HCT116 (cell line): ENCODE data around the gene DNM3. TPM values are rescaled to one million over a fixed set of nuclear protein-coding genes. Genes with fewer than 3 reads are reported as not detected.

Experiments
- ATAC-seq: fragments of 200-7000 bp; cut with Tn5 transposase; 2 replicates; pipeline ENCODE4 v1.9.1; 2020; ENCODE audit warnings: mild to moderate bottlenecking, moderate library complexity
- BruUV-seq: library from RNA; stranded (reverse); fragments of 400-500 nt; replicated peaks from 2 replicates; lab custom pipeline; 2021; lab: Mats Ljungman, UMichigan
- CTCF ChIA-PET: fragments of 300-600 bp; sonication (Branson Sonifier 250); formaldehyde crosslinking; loops from one replicate; lab custom pipeline; 2021; ENCODE audit warnings: antibody characterized with exemption; lab: Charles Lee
- POLR2A ChIA-PET: fragments of 300-600, 350-600 bp; sonication (Branson Sonifier 250); formaldehyde crosslinking; loops from one replicate; lab custom pipeline; 2021; ENCODE audit warnings: antibody characterized with exemption; lab: Charles Lee
- RAD21 ChIA-PET, 2 experiments: fragments of 300-600 bp; sonication (Branson Sonifier 250); formaldehyde crosslinking; loops; one replicate each; lab custom pipeline; 2023; ENCODE audit warnings: low total read pairs in 2 of 2; ENCODE audit not compliant: uncharacterized antibody in 2 of 2, unreplicated experiment in 2 of 2, low non-redundant PET in 1 of 2; lab: Charles Lee
- DNase-seq: peaks from one replicate; pipeline ENCODE4 v3.0.0-alpha.2; 2010; ENCODE audit warnings: low read depth, low spot score
- H2AFZ ChIP-seq: fragments of 200-600 bp; shearing (Covaris generic), sonication (generic); 2 replicates; pipeline ENCODE4 v1.6.1; 2017; ENCODE audit warnings: low read depth, mixed run types, mixed read lengths, antibody characterized with exemption, low read length; ENCODE audit not compliant: poor library complexity, severe bottlenecking
- H3K27ac ChIP-seq: 2 replicates; pipeline ENCODE4 v1.5.1; 2012; ENCODE audit warnings: low read depth, low read length
- H3K27me3 ChIP-seq: fragments of 200-600 bp; sonication (generic); 2 replicates; pipeline ENCODE4 v1.6.1; 2016; ENCODE audit warnings: mixed run types, low read length, mixed read lengths; ENCODE audit not compliant: insufficient read depth
- H3K36me3 ChIP-seq, 2 experiments: fragments of 200-500 bp in 1 of 2; fragments of 200-600 bp in 1 of 2; sonication (Bioruptor generic) in 1 of 2; sonication (generic) in 1 of 2; 2 replicates each; pipeline versions ENCODE4 v1.5.1 to v1.6.1; 2014 to 2016; ENCODE audit warnings: low read length in 2 of 2, inconsistent platforms in 1 of 2, mixed read lengths in 1 of 2, mixed run types in 1 of 2; ENCODE audit not compliant: insufficient read depth in 2 of 2, control insufficient read depth in 1 of 2
- H3K4me1 ChIP-seq, 2 experiments: fragments of 200-600 bp in 1 of 2; sonication (generic) in 1 of 2; 2 replicates each; pipeline versions ENCODE4 v1.5.1 to v1.6.1; 2012 to 2017; ENCODE audit warnings: low read length in 2 of 2, inconsistent platforms in 1 of 2, mild to moderate bottlenecking in 1 of 2, mixed read lengths in 1 of 2, mixed run types in 1 of 2, moderate library complexity in 1 of 2; ENCODE audit not compliant: insufficient read depth in 2 of 2, control insufficient read depth in 1 of 2
- H3K4me2 ChIP-seq: fragments of 200-600 bp; sonication (generic); 2 replicates; pipeline ENCODE4 v1.6.1; 2017; ENCODE audit warnings: mixed run types, low read length, mixed read lengths
- H3K4me3 ChIP-seq, 2 experiments: fragments of 200-600 bp in 1 of 2; sonication (generic) in 1 of 2; replicated peaks in 1 of 2; 2 replicates each; pipeline ENCODE4 v1.5.1; 2011 to 2016; ENCODE audit warnings: low read length in 2 of 2, control low read depth in 1 of 2, low read depth in 1 of 2, mild to moderate bottlenecking in 1 of 2, mixed read lengths in 1 of 2, mixed run types in 1 of 2
- H3K79me2 ChIP-seq: fragments of 200-600 bp; sonication (generic); 2 replicates; pipeline ENCODE4 v1.6.1; 2017; ENCODE audit warnings: mild to moderate bottlenecking, mixed run types, low read length, moderate library complexity, mixed read lengths; ENCODE audit not compliant: insufficient read depth
- H3K9ac ChIP-seq: fragments of 200-600 bp; sonication (generic); 2 replicates; pipeline ENCODE4 v1.6.1; 2016; ENCODE audit warnings: low read length, mixed read lengths
- H3K9me2 ChIP-seq: fragments of 200-600 bp; sonication (generic), shearing (Covaris generic); 2 replicates; pipeline ENCODE4 v1.6.1; 2017; ENCODE audit warnings: mixed run types, mild to moderate bottlenecking, moderate library complexity; ENCODE audit not compliant: insufficient read depth
- H3K9me3 ChIP-seq, 2 experiments: fragments of 200-500 bp in 1 of 2; fragments of 200-600 bp in 1 of 2; sonication (Bioruptor generic) in 1 of 2; sonication (generic) in 1 of 2; 2 replicates each; pipeline ENCODE4 v1.6.1; 2014 to 2017; ENCODE audit warnings: low read length in 2 of 2, mixed read lengths in 2 of 2, inconsistent platforms in 1 of 2, low read depth in 1 of 2, mild to moderate bottlenecking in 1 of 2, mixed run types in 1 of 2, moderate library complexity in 1 of 2; ENCODE audit not compliant: control insufficient read depth in 1 of 2, insufficient read depth in 1 of 2
- H4K20me1 ChIP-seq: fragments of 200-600 bp; sonication (generic), shearing (Covaris generic); 2 replicates; pipeline ENCODE4 v1.6.1; 2017; ENCODE audit warnings: mixed run types, mild to moderate bottlenecking, moderate library complexity; ENCODE audit not compliant: insufficient read depth
- CBX3 ChIP-seq: IDR thresholded peaks from 2 replicates; pipeline ENCODE4 v1.6.1; 2012; ENCODE audit warnings: low read depth
- EGR1 ChIP-seq: IDR thresholded peaks from 2 replicates; pipeline ENCODE4 v1.6.1; 2012; ENCODE audit warnings: low read depth
- EZH2 ChIP-seq: fragments of 200-600 bp; sonication (generic); IDR thresholded peaks from 2 replicates; pipeline ENCODE4 v1.6.1; 2017; ENCODE audit warnings: antibody characterized with exemption, mixed run types
- POLR2A ChIP-seq: IDR thresholded peaks from 2 replicates; pipeline ENCODE4 v1.7.0; 2011; ENCODE audit warnings: borderline replicate concordance; ENCODE audit not compliant: insufficient read depth, insufficient read length; ENCODE audit errors: extremely low read depth
- POLR2AphosphoS5 ChIP-seq: IDR thresholded peaks from 2 replicates; pipeline ENCODE4 v1.6.1; 2011; ENCODE audit warnings: mild to moderate bottlenecking, low read depth, low read length, moderate library complexity
- RAD21 ChIP-seq: IDR thresholded peaks from 2 replicates; pipeline ENCODE4 v1.6.1; 2012; ENCODE audit warnings: low read depth, mild to moderate bottlenecking
- SIN3A ChIP-seq: IDR thresholded peaks from 2 replicates; pipeline ENCODE4 v1.6.1; 2012; ENCODE audit warnings: low read depth
- intact Hi-C: fragments of 100-400 bp; cut with micrococcal nuclease; formaldehyde crosslinking; loops from 2 replicates; pipeline ENCODE4 v1.10.0; 2022
- total RNA-seq: library from RNA; stranded (reverse); gene quantifications from one replicate; pipeline ENCODE4 v1.2.1, GENCODE V29; 2021; ENCODE audit not compliant: unreplicated experiment
- TF ChIP-seq, protein P1 (sequence below), 3 experiments: fragments of 200-600 bp in 1 of 3; sonication (generic) in 1 of 3; IDR thresholded peaks in 2 of 3; conservative IDR thresholded peaks in 1 of 3; 2 replicates each; pipeline ENCODE4 v1.5.1; 2012 to 2017; ENCODE audit warnings: low read depth in 2 of 3, low read length in 2 of 3, antibody characterized with exemption in 1 of 3, borderline replicate concordance in 1 of 3, control low read depth in 1 of 3, mild to moderate bottlenecking in 1 of 3, mixed read lengths in 1 of 3, mixed run types in 1 of 3, moderate library complexity in 1 of 3; ENCODE audit not compliant: insufficient read depth in 1 of 3
- TF ChIP-seq, protein P2 (sequence below): IDR thresholded peaks from 2 replicates; pipeline ENCODE4 v1.6.1; 2011; ENCODE audit warnings: mild to moderate bottlenecking, low read length, moderate library complexity; ENCODE audit not compliant: insufficient replicate concordance; ENCODE audit errors: extremely low read depth
- TF ChIP-seq, protein P3 (sequence below): IDR thresholded peaks from 2 replicates; pipeline ENCODE4 v1.6.1; 2012

Gene DNM3
- total RNA-seq, 1 experiment from 2014 or later, result 3.1 TPM

DNA sequence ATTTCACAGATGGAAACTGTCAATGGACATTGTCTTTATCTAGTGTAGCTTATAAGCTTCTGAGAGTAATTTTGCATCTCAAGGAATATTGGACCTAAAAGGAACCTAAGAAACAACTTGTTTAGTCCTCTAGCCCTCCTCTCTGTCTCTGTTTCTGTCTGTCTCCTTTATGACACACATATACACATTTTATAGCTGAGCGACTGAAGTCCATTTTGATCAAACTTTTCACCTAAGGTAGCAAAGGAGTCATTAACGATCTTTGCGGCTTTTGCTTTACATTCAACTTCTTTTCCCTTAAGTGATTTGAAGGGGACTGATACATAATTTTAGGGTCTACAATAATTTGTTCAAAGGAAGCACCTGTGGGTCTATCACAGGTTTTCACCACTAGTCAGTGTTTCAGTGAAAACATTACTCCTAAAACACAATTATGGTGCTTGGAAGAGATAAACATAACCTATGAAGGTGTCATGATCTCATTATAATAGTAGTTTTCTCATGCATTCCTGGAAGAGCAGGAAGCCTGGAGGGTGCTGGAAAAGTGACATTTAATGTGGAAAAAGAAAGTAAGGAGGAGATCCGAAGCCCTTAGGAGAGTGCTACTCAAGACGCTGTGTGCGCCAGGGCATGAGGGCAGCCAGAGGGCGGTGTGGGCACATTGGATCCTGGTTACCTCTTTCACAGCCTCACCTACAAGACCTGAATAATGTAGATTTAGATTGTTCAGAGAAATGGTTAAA is 248.6 kb downstream of the DNM3 start:
- DNase-seq (peak; percentile 33), ATAC-seq (peak; percentile 97)
- ChIA-PET POLR2A (no interaction called here), RAD21 (no interaction called here), CTCF (interaction anchor here (0.8 to 1.2 kb wide), 4 partner anchors 9 to 334 kb away, joined by 3 to 4 read pairs (median 4); no protein-coding TSS in a partner anchor)
- no peak overlapping the region for H3K4me2 ChIP-seq
- H3K36me3 ChIP-seq, result no peaks in the 10 kb centered on the region
- no peaks in the 10 kb centered on the region for H3K4me1 ChIP-seq
- TF ChIP-seq, protein P1, sequence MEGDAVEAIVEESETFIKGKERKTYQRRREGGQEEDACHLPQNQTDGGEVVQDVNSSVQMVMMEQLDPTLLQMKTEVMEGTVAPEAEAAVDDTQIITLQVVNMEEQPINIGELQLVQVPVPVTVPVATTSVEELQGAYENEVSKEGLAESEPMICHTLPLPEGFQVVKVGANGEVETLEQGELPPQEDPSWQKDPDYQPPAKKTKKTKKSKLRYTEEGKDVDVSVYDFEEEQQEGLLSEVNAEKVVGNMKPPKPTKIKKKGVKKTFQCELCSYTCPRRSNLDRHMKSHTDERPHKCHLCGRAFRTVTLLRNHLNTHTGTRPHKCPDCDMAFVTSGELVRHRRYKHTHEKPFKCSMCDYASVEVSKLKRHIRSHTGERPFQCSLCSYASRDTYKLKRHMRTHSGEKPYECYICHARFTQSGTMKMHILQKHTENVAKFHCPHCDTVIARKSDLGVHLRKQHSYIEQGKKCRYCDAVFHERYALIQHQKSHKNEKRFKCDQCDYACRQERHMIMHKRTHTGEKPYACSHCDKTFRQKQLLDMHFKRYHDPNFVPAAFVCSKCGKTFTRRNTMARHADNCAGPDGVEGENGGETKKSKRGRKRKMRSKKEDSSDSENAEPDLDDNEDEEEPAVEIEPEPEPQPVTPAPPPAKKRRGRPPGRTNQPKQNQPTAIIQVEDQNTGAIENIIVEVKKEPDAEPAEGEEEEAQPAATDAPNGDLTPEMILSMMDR (IDR thresholded peaks at IDR 0.05 in 2 of 3, conservative IDR thresholded peaks at IDR 0.05 in 1 of 3; ENCODE audit: borderline replicate concordance in 1 of 3, insufficient read depth in 1 of 3, low read depth in 2 of 3, low read length in 2 of 3), result peak; percentile 81 to 86 (median 84)
- no peak for TF ChIP-seq POLR2AphosphoS5
- TF ChIP-seq RAD21, result peak; percentile 87
- H3K79me2 ChIP-seq, result no peaks in the 10 kb centered on the region
- H2AFZ ChIP-seq, result no peak overlapping the region
- intact Hi-C loops, result loop anchor here (1.0 kb wide), 2 partner anchors 309 to 339 kb away; no protein-coding TSS in a partner anchor
- H3K9me3 ChIP-seq, result no peaks in the 10 kb centered on the region
- H3K27ac ChIP-seq, result no peak overlapping the region
- no peak overlapping the region for H3K4me3 ChIP-seq
- H3K9ac ChIP-seq, result no peak overlapping the region
- no peaks in the 10 kb centered on the region for H3K9me2 ChIP-seq
- H4K20me1 ChIP-seq, result no peaks in the 10 kb centered on the region
- no TSS peak for BruUV-seq
- no peaks in the 10 kb centered on the region for H3K27me3 ChIP-seq

DNA sequence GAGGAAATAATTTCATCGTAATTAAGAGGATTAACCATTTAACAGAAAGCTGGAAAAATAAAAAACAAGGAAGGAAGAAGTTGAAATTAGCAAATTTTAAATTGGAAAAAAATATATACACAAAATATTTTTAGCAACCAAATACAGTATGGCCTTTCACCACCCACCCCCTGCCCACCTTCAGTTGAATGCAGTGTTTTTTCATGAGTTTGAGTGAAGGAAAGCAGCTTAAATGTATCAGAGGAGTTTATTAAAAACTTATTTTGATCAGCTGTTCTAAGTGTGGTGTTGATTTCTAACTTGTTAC is 249.2 kb downstream of the DNM3 start:
- ChIA-PET CTCF (interaction anchor here (0.8 to 1.0 kb wide), 2 partner anchors 8 to 309 kb away, joined by 3 read pairs; no protein-coding TSS in a partner anchor), POLR2A (no interaction called here), RAD21 (no interaction called here)
- ATAC-seq, result no peak
- Histone ChIP-seq H3K27ac (no peak overlapping the region), H3K79me2 (no peaks in the 10 kb centered on the region), H3K36me3 (no peaks in the 10 kb centered on the region), H4K20me1 (no peaks in the 10 kb centered on the region), H3K27me3 (no peaks in the 10 kb centered on the region), H3K9me2 (no peaks in the 10 kb centered on the region), H3K4me2 (no peak overlapping the region), H3K4me3 (no peak overlapping the region), H3K4me1 (no peaks in the 10 kb centered on the region), H2AFZ (no peak overlapping the region), H3K9me3 (no peaks in the 10 kb centered on the region), H3K9ac (no peak overlapping the region)
- intact Hi-C loops, result loop anchor here (1.0 kb wide), 2 partner anchors 309 to 339 kb away; no protein-coding TSS in a partner anchor
- no TSS peak for BruUV-seq
- no peak for DNase-seq
- TF ChIP-seq EGR1, result no peak
- TF ChIP-seq POLR2AphosphoS5, result no peak
- TF ChIP-seq POLR2A, result no peak
- no peak for TF ChIP-seq CBX3
- TF ChIP-seq, protein P2, sequence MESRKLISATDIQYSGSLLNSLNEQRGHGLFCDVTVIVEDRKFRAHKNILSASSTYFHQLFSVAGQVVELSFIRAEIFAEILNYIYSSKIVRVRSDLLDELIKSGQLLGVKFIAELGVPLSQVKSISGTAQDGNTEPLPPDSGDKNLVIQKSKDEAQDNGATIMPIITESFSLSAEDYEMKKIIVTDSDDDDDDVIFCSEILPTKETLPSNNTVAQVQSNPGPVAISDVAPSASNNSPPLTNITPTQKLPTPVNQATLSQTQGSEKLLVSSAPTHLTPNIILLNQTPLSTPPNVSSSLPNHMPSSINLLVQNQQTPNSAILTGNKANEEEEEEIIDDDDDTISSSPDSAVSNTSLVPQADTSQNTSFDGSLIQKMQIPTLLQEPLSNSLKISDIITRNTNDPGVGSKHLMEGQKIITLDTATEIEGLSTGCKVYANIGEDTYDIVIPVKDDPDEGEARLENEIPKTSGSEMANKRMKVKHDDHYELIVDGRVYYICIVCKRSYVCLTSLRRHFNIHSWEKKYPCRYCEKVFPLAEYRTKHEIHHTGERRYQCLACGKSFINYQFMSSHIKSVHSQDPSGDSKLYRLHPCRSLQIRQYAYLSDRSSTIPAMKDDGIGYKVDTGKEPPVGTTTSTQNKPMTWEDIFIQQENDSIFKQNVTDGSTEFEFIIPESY, result no peak
- no peak for TF ChIP-seq EZH2
- no peak for TF ChIP-seq SIN3A
- TF ChIP-seq, protein P3, sequence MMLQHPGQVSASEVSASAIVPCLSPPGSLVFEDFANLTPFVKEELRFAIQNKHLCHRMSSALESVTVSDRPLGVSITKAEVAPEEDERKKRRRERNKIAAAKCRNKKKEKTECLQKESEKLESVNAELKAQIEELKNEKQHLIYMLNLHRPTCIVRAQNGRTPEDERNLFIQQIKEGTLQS, result no peak
- TF ChIP-seq, protein P1 (IDR thresholded peaks at IDR 0.05 in 2 of 3, conservative IDR thresholded peaks at IDR 0.05 in 1 of 3; ENCODE audit: borderline replicate concordance in 1 of 3, insufficient read depth in 1 of 3, low read depth in 2 of 3, low read length in 2 of 3), result no peak; a peak in 1 of 6 replicates
